GM23248 (cell line): ENCODE measurements around the gene ITPKB.

ENCODE experiments used
- EZH2 ChIP-seq: fragments of 200-600 bp; sonication (generic); IDR thresholded peaks from 2 replicates; pipeline ENCODE4 v1.6.1; 2018; ENCODE audit warnings: antibody characterized with exemption, mild to moderate bottlenecking; ENCODE audit not compliant: insufficient read depth, poor library complexity, severe bottlenecking
- EZH2phosphoT487 ChIP-seq: fragments of 200-600 bp; sonication (generic); IDR thresholded peaks from 2 replicates; pipeline ENCODE4 v1.6.1; 2018; ENCODE audit warnings: antibody characterized with exemption, moderate library complexity, mild to moderate bottlenecking, low read depth; ENCODE audit not compliant: insufficient read depth

- TF ChIP-seq EZH2phosphoT487: no peak
- TF ChIP-seq EZH2: no peak
Measured at GRCh38 chr1:226678251-226678650, 60.8 kb downstream of the ITPKB start.
